ENCODE data around the gene CUEDC1.

Gene CUEDC1

GRCh38 chr17:57915985-57916757 is 39.0 kb downstream of the CUEDC1 start:
- DNase-seq (ENCODE audit: low spot score): peak; percentile 32

DNA sequence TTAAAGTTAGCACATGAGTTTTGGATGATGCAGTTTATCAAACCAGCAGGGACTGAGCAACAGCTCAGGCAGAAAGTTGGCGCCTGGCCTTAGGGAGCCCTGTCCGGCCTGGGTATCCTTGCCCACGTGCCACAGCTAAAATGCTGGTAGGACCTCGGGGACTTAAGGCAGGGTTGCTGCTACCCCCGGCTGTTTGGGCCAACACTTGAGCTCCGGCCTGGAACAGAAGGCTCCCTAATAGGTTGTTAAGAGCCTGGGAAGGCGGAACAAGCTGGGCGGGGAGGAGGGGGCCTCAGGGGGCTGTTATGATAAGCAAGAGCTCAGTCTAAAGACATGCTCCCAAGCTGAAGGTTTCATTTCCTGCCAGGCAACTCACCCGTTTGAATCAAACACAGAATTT is 39.7 kb downstream of the CUEDC1 start:
- DNase-seq (ENCODE audit: low spot score): no peak

GRCh38 chr17:57914273-57915142 is 40.7 kb downstream of the CUEDC1 start:
- no peak for DNase-seq (ENCODE audit: low spot score)

- DNase-seq (ENCODE audit: low spot score): no peak
These were observed 41.5 kb downstream of the CUEDC1 start for GRCh38 chr17:57913575-57914272.

GRCh38 chr17:57911834-57912673 is 43.2 kb downstream of the CUEDC1 start:
- peak; percentile 58 for DNase-seq (ENCODE audit: low spot score)

- no peak for DNase-seq (ENCODE audit: low spot score)
These were observed 44.5 kb downstream of the CUEDC1 start for GRCh38 chr17:57910462-57911420.

- DNase-seq (ENCODE audit: low spot score): no peak
These were observed 45.7 kb downstream of the CUEDC1 start for GRCh38 chr17:57909551-57909950.

DNA sequence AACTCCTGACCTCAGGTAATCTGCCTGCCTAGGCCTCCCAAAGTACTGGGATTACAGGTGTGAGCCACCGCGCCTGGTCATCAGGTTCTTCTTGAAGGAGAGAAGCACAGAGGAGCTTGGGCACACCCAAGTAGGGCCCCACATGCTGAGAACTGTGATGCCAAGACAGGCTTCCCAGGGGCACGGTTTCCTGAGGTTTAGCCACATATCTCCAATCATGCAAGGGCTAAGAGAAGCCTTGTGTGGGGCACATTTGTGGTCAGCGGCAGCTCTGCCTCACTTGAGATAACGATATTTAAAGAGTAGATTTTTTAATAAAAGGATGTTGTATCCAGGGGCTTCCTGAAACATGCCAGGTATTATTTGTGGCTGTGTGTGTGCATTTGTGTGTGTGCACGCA is 46.9 kb downstream of the CUEDC1 start:
- no peak for DNase-seq (ENCODE audit: low spot score)

GRCh38 chr17:57906910-57907309 is 48.3 kb downstream of the CUEDC1 start:
- no peak for DNase-seq (ENCODE audit: low spot score)

- DNase-seq (ENCODE audit: low spot score): no peak
These were observed 49.2 kb downstream of the CUEDC1 start for GRCh38 chr17:57905875-57906455.

- no peak for DNase-seq (ENCODE audit: low spot score)
These were observed 51.3 kb downstream of the CUEDC1 start for GRCh38 chr17:57903961-57904360.

DNA sequence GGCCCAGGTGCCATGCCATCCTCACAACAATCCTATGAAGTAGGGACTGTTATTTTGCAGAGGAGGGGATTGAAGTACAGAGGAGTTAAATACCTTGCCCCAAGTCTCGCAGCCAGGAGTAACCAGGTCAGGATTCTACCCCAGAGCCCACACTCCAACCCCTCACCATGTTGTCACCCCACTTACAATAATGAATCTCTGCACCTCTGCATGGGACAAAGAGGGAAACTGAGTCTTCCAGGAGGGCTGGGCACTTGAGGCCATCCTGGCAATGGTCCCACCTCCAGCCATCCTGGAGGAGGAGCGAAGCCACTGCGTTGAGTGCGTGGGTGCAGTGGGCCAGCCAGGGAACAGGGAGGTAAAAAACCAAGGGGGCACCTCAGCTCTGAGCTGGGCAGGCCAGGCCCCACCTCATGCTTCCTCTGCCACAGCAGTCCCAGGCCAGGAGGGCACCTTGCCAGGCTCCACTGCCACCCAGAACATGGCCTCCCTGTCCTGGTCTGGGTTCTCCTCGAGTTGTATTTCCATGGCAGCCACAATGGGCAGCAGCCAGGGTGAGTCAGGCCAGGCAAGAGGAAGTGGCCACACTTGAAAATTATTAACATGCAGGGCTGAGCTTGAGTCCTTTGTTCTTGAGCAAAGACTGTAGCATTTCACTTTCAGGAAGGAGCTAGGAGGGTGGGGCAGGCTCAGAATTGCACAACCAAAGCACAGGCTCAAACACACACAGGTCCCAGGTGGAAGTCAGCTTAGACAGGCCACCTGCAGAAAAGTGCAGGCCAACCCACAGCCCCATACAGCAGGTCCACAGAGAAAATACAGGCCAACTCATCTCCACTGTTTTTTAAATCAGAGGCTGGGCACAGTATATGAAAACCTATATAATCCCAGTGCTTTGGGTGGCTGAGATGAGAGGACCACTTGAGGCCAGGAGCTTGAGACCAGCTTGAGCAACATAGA is 52.1 kb downstream of the CUEDC1 start:
- DNase-seq (ENCODE audit: low spot score): peak; percentile 94

GRCh38 chr17:57902117-57902799 is 53.0 kb downstream of the CUEDC1 start:
- no peak for DNase-seq (ENCODE audit: low spot score)

GRCh38 chr17:57900991-57901743 is 54.0 kb downstream of the CUEDC1 start:
- no peak for DNase-seq (ENCODE audit: low spot score)

DNA sequence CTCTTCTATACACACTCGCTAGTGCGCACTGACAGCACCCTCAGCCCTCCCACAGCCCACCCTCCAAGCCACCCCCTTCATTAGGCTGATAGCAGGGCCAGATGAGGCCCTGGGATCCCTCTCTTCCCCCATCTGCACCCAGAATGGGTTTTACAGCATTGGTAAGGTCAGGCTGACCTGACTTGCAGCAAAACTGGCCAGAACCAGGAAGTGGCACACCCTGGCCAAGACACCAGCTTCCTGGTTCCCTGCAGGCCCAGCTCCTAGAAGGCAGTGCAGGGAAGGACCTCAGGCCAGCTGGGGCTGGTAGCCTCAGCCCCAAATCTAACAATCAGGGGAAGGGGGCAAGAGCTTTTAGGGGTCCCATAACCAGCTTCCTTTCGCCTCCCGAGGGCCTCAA is 55.4 kb downstream of the CUEDC1 start:
- no peak for DNase-seq (ENCODE audit: low spot score)

DNA sequence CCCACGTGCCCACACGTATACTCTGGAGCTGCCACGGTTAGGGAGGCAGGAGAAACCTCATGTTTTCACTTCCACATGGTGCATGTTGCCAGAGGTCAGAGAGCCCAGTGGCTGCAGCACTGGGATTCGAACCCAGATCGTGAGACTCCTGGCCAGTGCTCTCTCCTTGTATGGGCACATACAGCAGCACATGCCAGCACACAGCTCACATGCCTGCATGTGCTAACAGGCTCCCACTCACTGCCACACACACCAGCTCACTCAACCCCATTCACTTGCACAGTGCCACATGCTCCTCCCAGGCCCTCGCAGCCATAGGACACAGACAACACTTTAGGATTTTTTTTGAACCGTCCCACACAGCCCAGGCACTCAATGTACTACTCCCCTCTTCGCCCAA is 55.8 kb downstream of the CUEDC1 start:
- no peak for DNase-seq (ENCODE audit: low spot score)

- DNase-seq (ENCODE audit: low spot score): peak; percentile 85
These were observed 56.5 kb downstream of the CUEDC1 start for GRCh38 chr17:57898487-57899311.

All from AG08395 (cell line).